ENCODE data around the gene DUSP22. TPM values are rescaled to one million over a fixed set of nuclear protein-coding genes. Genes with fewer than 3 reads are reported as not detected.

Gene DUSP22
- total RNA-seq, 4 donors from 2014 or later = 67.0 to 97.3 (median 78.0) TPM

GRCh38 chr6:256169-256568, 36.1 kb upstream of the DUSP22 start:
- H3K9me3 ChIP-seq = no peaks in the 10 kb centered on the region
- WGBS, 2 donors (ENCODE audit: low coverage in 1 of 2) = 100% methylated on average over 3 of the region's 9 CpGs; no CpG with 5 or more reads in 1 of the 2 donors
- H3K4me1 ChIP-seq = no peaks in the 10 kb centered on the region
- no peak overlapping the region for H3K27ac ChIP-seq
- H3K4me3 ChIP-seq = no peak overlapping the region
- H3K36me3 ChIP-seq = no peaks in the 10 kb centered on the region
- no peak for ATAC-seq
- H3K27me3 ChIP-seq = peaks cover 19% of the 10 kb centered on the region
- TF ChIP-seq CTCF (IDR thresholded peaks at IDR 0.05) = no peak
- no peak for TF ChIP-seq POLR2A (IDR thresholded peaks at IDR 0.05)
- no peak for TF ChIP-seq EP300 (IDR thresholded peaks at IDR 0.05)
- no peak for TF ChIP-seq POLR2AphosphoS5 (IDR thresholded peaks at IDR 0.05)

- peak; percentile 17 for ATAC-seq
- TF ChIP-seq EP300 (IDR thresholded peaks at IDR 0.05) = no peak
- TF ChIP-seq POLR2AphosphoS5 (IDR thresholded peaks at IDR 0.05) = no peak
- no peak for TF ChIP-seq CTCF (IDR thresholded peaks at IDR 0.05)
- TF ChIP-seq POLR2A (IDR thresholded peaks at IDR 0.05) = no peak
- H3K4me3 ChIP-seq = no peak overlapping the region
Observed at GRCh38 chr6:257031-257725, 35.1 kb upstream of the DUSP22 start.

GRCh38 chr6:257774-258173, 34.5 kb upstream of the DUSP22 start:
- 61 to 69% methylated on average over 1 of the region's 1 CpG for WGBS, 2 donors (ENCODE audit: low coverage in 1 of 2)
- Histone ChIP-seq H3K27ac (no peak overlapping the region), H3K36me3 (no peaks in the 10 kb centered on the region), H3K4me3 (no peak overlapping the region), H3K4me1 (no peaks in the 10 kb centered on the region), H3K27me3 (peaks cover 19% of the 10 kb centered on the region), H3K9me3 (no peaks in the 10 kb centered on the region)
- no peak for ATAC-seq
- TF ChIP-seq CTCF (IDR thresholded peaks at IDR 0.05) (no peak), POLR2AphosphoS5 (IDR thresholded peaks at IDR 0.05) (no peak), EP300 (IDR thresholded peaks at IDR 0.05) (no peak), POLR2A (IDR thresholded peaks at IDR 0.05) (no peak)

More at GRCh38 chr6:257031-257725, 35.1 kb upstream of the DUSP22 start:
- Histone ChIP-seq H3K27me3 (peaks cover 19% of the 10 kb centered on the region), H3K4me1 (no peaks in the 10 kb centered on the region), H3K36me3 (no peaks in the 10 kb centered on the region), H3K9me3 (no peaks in the 10 kb centered on the region), H3K27ac (no peak overlapping the region)
- 56 to 60% methylated on average over 8 of the region's 8 CpGs for WGBS, 2 donors (ENCODE audit: low coverage in 1 of 2)

GRCh38 chr6:259316-259715, 33.0 kb upstream of the DUSP22 start:
- Histone ChIP-seq H3K4me3 (no peak overlapping the region), H3K27ac (no peak overlapping the region), H3K4me1 (no peaks in the 10 kb centered on the region), H3K36me3 (no peaks in the 10 kb centered on the region), H3K9me3 (no peaks in the 10 kb centered on the region), H3K27me3 (peaks cover 10% of the 10 kb centered on the region)
- no peak for ATAC-seq
- TF ChIP-seq EP300 (IDR thresholded peaks at IDR 0.05) = no peak
- no peak for TF ChIP-seq POLR2A (IDR thresholded peaks at IDR 0.05)
- no peak for TF ChIP-seq CTCF (IDR thresholded peaks at IDR 0.05)
- no peak for TF ChIP-seq POLR2AphosphoS5 (IDR thresholded peaks at IDR 0.05)
- 80 to 84% methylated on average over 5 of the region's 5 CpGs for WGBS, 2 donors (ENCODE audit: low coverage in 1 of 2)

GRCh38 chr6:259901-260508, 32.3 kb upstream of the DUSP22 start:
- TF ChIP-seq POLR2AphosphoS5 (IDR thresholded peaks at IDR 0.05) (no peak), EP300 (IDR thresholded peaks at IDR 0.05) (no peak)
- Histone ChIP-seq H3K27ac (no peak overlapping the region), H3K9me3 (no peaks in the 10 kb centered on the region), H3K4me1 (no peaks in the 10 kb centered on the region), H3K27me3 (peaks cover 5% of the 10 kb centered on the region), H3K36me3 (no peaks in the 10 kb centered on the region), H3K4me3 (no peak overlapping the region)
- 60 to 75% methylated on average over 5 of the region's 5 CpGs for WGBS, 2 donors (ENCODE audit: low coverage in 1 of 2)
- ATAC-seq = no peak
